Ectodermal cell (in vitro differentiated cells): ENCODE measurements around the gene MLLT3.

ENCODE experiments used
- H3K27ac ChIP-seq: 2 replicates; pipeline ENCODE4 v1.7.0; 2013; ENCODE audit warnings: mild to moderate bottlenecking, low read depth, low read length; ENCODE audit not compliant: insufficient read depth, poor library complexity, severe bottlenecking
- H3K27me3 ChIP-seq: 2 replicates; pipeline ENCODE4 v1.7.0; 2013; ENCODE audit warnings: mild to moderate bottlenecking, low read length; ENCODE audit not compliant: insufficient read depth, control insufficient read depth, poor library complexity, severe bottlenecking
- H3K36me3 ChIP-seq: one replicate; pipeline ENCODE4 v1.7.0; 2013; ENCODE audit warnings: low read length; ENCODE audit not compliant: control insufficient read depth, insufficient read depth
- H3K4me1 ChIP-seq: one replicate; pipeline ENCODE4 v1.7.0; 2013; ENCODE audit warnings: low read length; ENCODE audit not compliant: control insufficient read depth, insufficient read depth
- H3K4me3 ChIP-seq: 2 replicates; pipeline ENCODE4 v1.7.0; 2013; ENCODE audit warnings: low read depth, low read length, control low read depth; ENCODE audit not compliant: insufficient read depth
- H3K9me3 ChIP-seq: 2 replicates; pipeline ENCODE4 v1.7.0; 2013; ENCODE audit warnings: mild to moderate bottlenecking, low read length, moderate library complexity; ENCODE audit not compliant: control insufficient read depth
- WGBS, 2 experiments: methylation state at CpG; one replicate each; pipeline ENCODE4 v1.1.7; 2013; ENCODE audit warnings: missing lambda C conversion rate in 2 of 2; 5-methylcytosine and 5-hydroxymethylcytosine counted together

MLLT3 gene

DNA sequence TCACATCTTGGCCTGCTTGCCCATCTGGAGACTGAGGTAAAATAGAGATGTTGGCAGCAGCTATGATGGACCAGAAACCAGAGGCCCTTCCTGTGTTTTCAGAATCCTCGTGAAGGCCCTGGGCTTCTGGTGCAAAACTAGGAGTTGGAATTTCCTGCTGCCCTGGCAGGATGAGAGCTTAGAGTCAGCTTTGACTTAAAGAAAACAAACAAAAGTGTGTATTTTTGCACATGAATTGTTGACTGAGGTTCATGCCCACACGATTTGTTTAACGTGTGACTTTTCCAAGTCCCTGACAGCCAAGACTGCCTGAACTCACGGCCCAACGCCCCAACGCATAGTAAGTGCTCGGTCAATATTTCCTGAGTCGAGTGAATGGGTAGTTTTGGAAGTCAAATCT is 303.1 kb downstream of the MLLT3 start:
- Histone ChIP-seq H3K27me3 (no peaks in the 10 kb centered on the region), H3K9me3 (no peaks in the 10 kb centered on the region), H3K36me3 (no peaks in the 10 kb centered on the region), H3K4me1 (peaks cover 11% of the 10 kb centered on the region), H3K27ac (no peak overlapping the region), H3K4me3 (no peak overlapping the region)
- WGBS, 2 experiments: 93 to 94% methylated on average over 8 of the region's 8 CpGs

DNA sequence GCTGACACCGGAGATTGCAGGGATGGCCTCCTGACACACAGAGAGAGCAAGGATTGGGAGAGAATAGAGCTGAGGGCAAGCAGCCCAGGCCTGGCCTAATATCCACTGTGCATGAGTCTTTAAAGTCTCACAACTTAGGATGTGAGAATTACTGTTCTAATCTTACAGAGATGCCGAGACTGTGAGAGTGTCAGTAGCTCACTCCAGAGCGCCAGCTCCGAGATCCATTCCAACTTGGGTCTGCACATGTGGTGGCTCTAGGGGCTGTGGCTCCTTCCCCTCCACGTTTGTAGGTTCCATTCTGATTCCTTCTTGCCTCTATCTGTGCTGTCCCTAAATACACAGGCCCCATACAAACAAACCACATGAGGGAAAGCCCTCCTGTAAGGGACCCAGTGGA is 304.6 kb downstream of the MLLT3 start:
- H3K4me3 ChIP-seq: no peak overlapping the region
- peaks cover 11% of the 10 kb centered on the region for H3K4me1 ChIP-seq
- no peaks in the 10 kb centered on the region for H3K36me3 ChIP-seq
- WGBS, 2 experiments: 92 to 96% methylated on average over 5 of the region's 5 CpGs
- no peaks in the 10 kb centered on the region for H3K27me3 ChIP-seq
- no peaks in the 10 kb centered on the region for H3K9me3 ChIP-seq
- no peak overlapping the region for H3K27ac ChIP-seq

DNA sequence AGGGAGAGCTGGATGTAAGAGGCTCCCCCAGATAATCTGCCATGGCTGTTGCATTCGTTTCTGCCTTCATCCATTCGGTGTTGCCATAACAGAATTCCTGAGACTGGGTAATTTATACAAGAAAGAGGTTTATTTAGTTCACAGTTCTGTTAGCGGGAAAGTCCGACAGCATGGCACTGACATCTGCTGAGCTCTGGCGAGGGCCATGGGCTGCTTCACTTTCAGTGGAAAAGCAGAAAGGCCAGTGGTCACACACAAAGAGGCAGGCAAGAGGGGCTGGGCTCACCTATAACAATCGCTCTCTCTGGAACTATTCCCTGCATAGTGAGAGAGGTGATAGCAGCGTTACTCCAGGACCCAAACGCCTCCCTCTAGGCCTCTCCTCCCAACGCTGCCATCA is 305.9 kb downstream of the MLLT3 start:
- Histone ChIP-seq H3K4me3 (no peak overlapping the region), H3K36me3 (no peaks in the 10 kb centered on the region), H3K4me1 (peaks cover 11% of the 10 kb centered on the region), H3K27me3 (no peaks in the 10 kb centered on the region), H3K27ac (no peak overlapping the region), H3K9me3 (no peaks in the 10 kb centered on the region)
- 85 to 86% methylated on average over 9 of the region's 9 CpGs for WGBS, 2 experiments

DNA sequence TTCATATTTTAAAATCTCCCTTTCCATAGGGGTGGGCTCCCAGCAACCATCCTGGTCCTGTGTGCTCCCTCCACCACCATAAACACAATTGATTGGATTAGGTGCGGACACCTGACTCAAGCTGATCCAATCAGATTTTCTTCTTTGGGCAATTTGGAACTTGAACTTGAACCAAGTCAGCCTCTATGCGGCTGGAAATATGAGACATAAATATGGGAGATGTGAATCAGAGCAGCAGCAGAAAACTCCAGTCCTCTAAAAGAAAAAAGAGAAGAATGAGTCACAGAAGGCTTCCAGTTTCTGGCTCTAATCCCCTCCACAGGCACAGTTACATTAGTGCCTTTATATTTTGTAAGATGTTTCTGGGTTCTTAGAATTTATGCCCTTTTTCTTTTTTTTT is 306.6 kb downstream of the MLLT3 start:
- no peak overlapping the region for H3K4me3 ChIP-seq
- 90 to 98% methylated on average over 2 of the region's 2 CpGs for WGBS, 2 experiments
- H3K36me3 ChIP-seq: no peaks in the 10 kb centered on the region
- H3K9me3 ChIP-seq: no peaks in the 10 kb centered on the region
- H3K27ac ChIP-seq: no peak overlapping the region
- H3K27me3 ChIP-seq: no peaks in the 10 kb centered on the region
- H3K4me1 ChIP-seq: peaks cover 7% of the 10 kb centered on the region

DNA sequence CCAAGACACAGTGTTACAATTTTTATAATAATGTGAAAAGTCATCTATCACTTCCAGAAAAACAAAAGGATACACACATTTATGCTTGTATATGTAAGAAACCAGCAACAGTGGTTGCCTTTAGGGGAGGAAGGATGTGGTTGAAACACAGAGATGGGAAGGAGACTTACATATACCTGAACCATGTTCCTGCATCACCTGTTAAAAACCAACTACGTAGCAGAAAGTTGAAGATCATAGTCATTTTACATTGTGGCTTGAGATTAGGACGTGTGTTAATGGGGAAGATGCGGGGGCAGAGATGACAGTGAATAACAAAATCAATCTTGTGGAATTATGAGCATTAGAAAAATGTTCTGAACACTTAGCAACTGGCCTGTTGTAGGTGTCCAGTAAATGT is 307.3 kb downstream of the MLLT3 start:
- Histone ChIP-seq H3K27me3 (no peaks in the 10 kb centered on the region), H3K4me1 (peaks cover 4% of the 10 kb centered on the region), H3K9me3 (no peaks in the 10 kb centered on the region), H3K27ac (no peak overlapping the region), H3K36me3 (no peaks in the 10 kb centered on the region), H3K4me3 (no peak overlapping the region)
- WGBS, 2 experiments: 94 to 96% methylated on average over 3 of the region's 3 CpGs

DNA sequence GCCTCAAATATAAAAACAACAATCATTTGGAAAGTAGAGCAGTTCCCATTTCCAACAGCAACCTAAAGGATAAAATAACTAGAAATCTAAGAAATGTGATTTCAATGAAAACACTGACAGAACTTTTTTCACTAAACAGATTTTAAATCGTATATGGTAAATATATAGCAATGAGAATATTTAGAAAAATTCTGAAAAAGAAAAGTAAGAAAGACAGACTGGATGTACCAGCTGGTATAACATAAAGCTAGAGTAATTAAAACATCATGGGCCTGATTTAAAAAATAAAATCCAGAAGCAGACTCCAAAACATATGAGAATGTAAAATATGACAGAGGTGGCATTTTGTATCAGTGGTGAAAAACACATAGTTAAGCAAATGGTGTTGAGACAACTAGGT is 308.9 kb downstream of the MLLT3 start:
- Histone ChIP-seq H3K9me3 (no peaks in the 10 kb centered on the region), H3K4me3 (no peak overlapping the region), H3K36me3 (no peaks in the 10 kb centered on the region), H3K4me1 (no peaks in the 10 kb centered on the region), H3K27ac (no peak overlapping the region), H3K27me3 (no peaks in the 10 kb centered on the region)
- 100% methylated on average over 1 of the region's 1 CpG; no CpG with 5 or more reads in 1 of the 2 experiments for WGBS, 2 experiments

DNA sequence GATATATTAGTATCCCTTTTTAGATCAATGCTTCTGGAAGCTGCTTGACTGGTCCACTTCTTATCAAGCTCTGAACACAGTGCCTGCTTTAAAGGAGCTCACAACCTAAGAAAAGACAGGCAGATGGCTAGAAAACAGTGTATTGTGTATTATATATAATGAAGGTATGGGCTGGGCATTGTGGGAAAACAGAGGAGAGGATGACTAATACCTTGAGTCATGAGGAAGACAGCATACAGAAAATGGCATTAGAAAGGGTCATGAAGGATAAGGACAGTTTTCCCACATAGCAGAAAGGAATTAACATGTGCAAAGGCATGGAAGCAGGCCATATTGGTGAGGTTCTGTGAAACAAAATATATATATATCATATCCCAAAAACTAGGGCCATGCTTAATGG is 309.6 kb downstream of the MLLT3 start:
- Histone ChIP-seq H3K27ac (no peak overlapping the region), H3K4me1 (no peaks in the 10 kb centered on the region), H3K4me3 (no peak overlapping the region), H3K36me3 (no peaks in the 10 kb centered on the region), H3K9me3 (no peaks in the 10 kb centered on the region), H3K27me3 (no peaks in the 10 kb centered on the region)

DNA sequence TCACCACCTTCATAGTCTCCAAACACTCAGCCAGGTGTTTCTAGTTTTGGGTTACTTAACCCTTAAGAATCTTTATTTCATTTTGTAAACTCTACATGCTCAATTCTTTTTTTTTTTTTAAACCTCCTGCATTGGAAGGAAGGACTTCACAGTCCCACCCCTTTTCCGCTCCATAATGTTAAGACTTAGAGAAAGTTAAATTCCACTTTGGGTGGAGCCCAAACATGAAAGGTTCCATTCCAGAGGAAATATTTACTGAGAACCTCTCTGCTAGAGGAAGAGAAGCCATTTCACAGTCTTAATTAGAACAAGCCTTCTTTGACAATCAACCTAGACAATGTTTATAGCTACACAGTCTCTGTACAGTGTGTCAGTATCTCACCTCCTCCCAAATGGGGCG is 312.3 kb downstream of the MLLT3 start:
- H3K9me3 ChIP-seq: no peaks in the 10 kb centered on the region
- no peak overlapping the region for H3K4me3 ChIP-seq
- H3K27me3 ChIP-seq: no peaks in the 10 kb centered on the region
- H3K4me1 ChIP-seq: peaks cover 4% of the 10 kb centered on the region
- H3K36me3 ChIP-seq: no peaks in the 10 kb centered on the region
- WGBS, 2 experiments: 92 to 98% methylated on average over 2 of the region's 2 CpGs
- H3K27ac ChIP-seq: no peak overlapping the region

DNA sequence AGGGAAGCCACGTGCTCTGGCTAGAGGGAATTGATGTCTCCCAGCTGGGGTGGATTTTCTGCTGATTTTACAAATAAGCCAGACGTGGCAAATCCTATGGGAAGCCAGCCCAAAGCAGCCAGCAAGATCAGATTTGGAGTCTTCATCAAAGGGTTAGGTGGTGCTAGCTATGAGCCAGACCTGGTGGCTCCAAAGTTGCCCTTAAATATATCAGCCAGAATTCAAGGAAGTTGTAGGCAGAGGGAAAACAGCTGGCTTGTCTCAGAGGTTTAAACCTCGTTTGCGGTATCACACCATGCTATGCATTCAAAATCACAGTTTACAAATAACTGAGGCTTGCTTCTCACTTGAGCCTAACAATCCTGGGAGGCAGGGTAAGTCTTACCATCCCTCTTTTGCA is 313.2 kb downstream of the MLLT3 start:
- 81 to 84% methylated on average over 4 of the region's 4 CpGs for WGBS, 2 experiments
- Histone ChIP-seq H3K4me1 (peaks cover 4% of the 10 kb centered on the region), H3K4me3 (no peak overlapping the region), H3K27ac (no peak overlapping the region), H3K27me3 (no peaks in the 10 kb centered on the region), H3K36me3 (no peaks in the 10 kb centered on the region), H3K9me3 (no peaks in the 10 kb centered on the region)

DNA sequence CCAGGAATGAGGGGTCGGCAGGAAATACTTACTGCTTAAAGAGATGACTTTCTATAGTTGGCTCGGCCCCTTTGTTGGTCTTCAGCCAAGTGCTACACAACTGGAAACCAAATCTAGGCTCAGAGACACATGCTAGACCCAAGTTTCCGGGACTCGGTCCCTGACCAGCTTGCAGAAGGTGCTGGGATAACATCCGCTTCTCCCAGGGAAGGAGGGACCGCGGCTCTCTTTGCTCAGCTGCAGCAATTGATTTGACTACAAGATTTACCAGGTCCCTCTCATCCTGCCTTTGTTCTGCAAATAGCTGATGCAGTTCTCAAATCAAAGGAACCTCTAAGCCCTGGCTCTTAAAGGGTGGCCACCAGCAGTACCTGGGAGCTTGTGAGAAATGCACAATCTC is 314.7 kb downstream of the MLLT3 start:
- Histone ChIP-seq H3K4me1 (peaks cover 19% of the 10 kb centered on the region), H3K27ac (no peak overlapping the region), H3K27me3 (no peaks in the 10 kb centered on the region), H3K4me3 (no peak overlapping the region), H3K9me3 (no peaks in the 10 kb centered on the region), H3K36me3 (no peaks in the 10 kb centered on the region)
- WGBS, 2 experiments: 37 to 41% methylated on average over 7 of the region's 7 CpGs

DNA sequence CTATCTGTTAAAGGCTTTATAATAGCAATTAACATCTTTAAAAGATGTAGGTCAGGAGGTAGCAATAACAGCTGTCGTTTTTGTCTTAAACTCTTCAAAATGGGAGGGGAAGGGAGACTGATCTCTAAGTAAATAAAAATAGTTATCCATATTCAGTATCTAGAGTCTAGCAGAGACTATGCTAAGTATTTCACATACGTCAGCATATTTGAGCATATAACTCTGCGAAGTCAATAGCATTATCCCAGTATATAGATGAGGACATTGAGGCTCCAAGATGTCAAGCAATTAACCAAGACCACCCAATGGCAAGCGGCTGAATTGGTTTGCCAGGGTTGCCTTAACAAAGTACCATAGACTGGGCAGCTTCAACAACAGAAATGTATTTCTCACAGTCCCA is 316.8 kb downstream of the MLLT3 start:
- Histone ChIP-seq H3K9me3 (no peaks in the 10 kb centered on the region), H3K4me1 (peaks cover 22% of the 10 kb centered on the region), H3K27me3 (no peaks in the 10 kb centered on the region), H3K36me3 (no peaks in the 10 kb centered on the region), H3K27ac (no peak overlapping the region), H3K4me3 (no peak overlapping the region)
- 84 to 96% methylated on average over 3 to 4 of the region's 4 CpGs for WGBS, 2 experiments
